Measurements from ENCODE around the gene MYCBPAP. TPM values are rescaled to one million over a fixed set of nuclear protein-coding genes. Genes with fewer than 3 reads are reported as not detected.

The MYCBPAP gene
- polyA plus RNA-seq, 3 donors = not detected

DNA sequence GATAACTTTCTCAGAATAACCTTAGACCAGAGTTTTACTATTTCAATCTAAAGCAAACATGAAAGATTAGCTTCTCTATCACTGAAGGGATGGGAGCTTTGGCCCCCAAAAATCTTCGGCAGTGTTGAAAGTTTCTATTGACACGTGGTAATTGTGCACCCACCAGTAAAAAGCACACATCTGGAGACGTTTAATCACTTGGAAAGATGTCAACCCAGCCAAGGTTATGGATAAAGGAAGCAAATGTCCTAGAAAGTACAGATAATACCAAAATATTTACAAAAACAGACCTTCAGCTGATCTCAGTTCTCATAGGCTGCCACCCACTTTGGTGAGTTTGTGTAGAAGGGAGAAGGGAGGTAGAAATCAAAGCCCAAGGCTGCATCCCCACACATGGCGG is 5.3 kb downstream of the MYCBPAP start:
- H3K9me3 Mint-ChIP-seq = peaks cover 0 to 2% (median 0%) of the 10 kb centered on the region in 7 donors
- Histone ChIP-seq H3K4me3 (replicated peaks in 1 of 3; ENCODE audit: low read depth in 2 of 3, low read length in 3 of 3) (no peak overlapping the region), H3K36me3 (replicated peaks in 1 of 2; ENCODE audit: control insufficient read depth in 1 of 2, insufficient read depth in 2 of 2, low read length in 2 of 2) (no peaks in the 10 kb centered on the region), H3K27me3 (ENCODE audit: control insufficient read depth in 2 of 2, insufficient read depth in 2 of 2, low read length in 2 of 2) (no peaks in the 10 kb centered on the region), H3K4me1 (ENCODE audit: control insufficient read depth in 1 of 2, insufficient read depth in 2 of 2, low read length in 2 of 2) (peaks cover 6 to 7% of the 10 kb centered on the region in 2 donors), H4K20me1 (ENCODE audit: insufficient read depth, low read length) (no peaks in the 10 kb centered on the region), H3K4me2 (replicated peaks; ENCODE audit: extremely low read depth, low read length, poor library complexity, severe bottlenecking) (no peak overlapping the region), H3K9ac (ENCODE audit: insufficient read depth, low read length, poor library complexity, severe bottlenecking) (no peak overlapping the region), H3K9me3 (replicated peaks in 1 of 2; ENCODE audit: control insufficient read depth in 1 of 2, insufficient read depth in 1 of 2, low read length in 2 of 2) (no peaks in the 10 kb centered on the region), H3K27ac (ENCODE audit: low read depth in 1 of 2, low read length in 2 of 2) (no peak overlapping the region), H3K79me2 (ENCODE audit: insufficient read depth, low read length) (no peaks in the 10 kb centered on the region), H2AFZ (ENCODE audit: insufficient read depth, low read depth, low read length, poor library complexity, severe bottlenecking) (no peak overlapping the region)
- intact Hi-C loops (cut with micrococcal nuclease) = no loop called here
- H3K27ac Mint-ChIP-seq = no peak overlapping the region
- no peak overlapping the region for H3K4me3 Mint-ChIP-seq
- no peak for DNase-seq
- peaks cover 1 to 4% (median 2%) of the 10 kb centered on the region in 3 donors for H3K27me3 Mint-ChIP-seq (ENCODE audit: low read depth in 3 of 3)
- H3K4me1 Mint-ChIP-seq = peaks cover 24% of the 10 kb centered on the region
- TF ChIP-seq, protein P1, sequence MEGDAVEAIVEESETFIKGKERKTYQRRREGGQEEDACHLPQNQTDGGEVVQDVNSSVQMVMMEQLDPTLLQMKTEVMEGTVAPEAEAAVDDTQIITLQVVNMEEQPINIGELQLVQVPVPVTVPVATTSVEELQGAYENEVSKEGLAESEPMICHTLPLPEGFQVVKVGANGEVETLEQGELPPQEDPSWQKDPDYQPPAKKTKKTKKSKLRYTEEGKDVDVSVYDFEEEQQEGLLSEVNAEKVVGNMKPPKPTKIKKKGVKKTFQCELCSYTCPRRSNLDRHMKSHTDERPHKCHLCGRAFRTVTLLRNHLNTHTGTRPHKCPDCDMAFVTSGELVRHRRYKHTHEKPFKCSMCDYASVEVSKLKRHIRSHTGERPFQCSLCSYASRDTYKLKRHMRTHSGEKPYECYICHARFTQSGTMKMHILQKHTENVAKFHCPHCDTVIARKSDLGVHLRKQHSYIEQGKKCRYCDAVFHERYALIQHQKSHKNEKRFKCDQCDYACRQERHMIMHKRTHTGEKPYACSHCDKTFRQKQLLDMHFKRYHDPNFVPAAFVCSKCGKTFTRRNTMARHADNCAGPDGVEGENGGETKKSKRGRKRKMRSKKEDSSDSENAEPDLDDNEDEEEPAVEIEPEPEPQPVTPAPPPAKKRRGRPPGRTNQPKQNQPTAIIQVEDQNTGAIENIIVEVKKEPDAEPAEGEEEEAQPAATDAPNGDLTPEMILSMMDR (IDR thresholded peaks at IDR 0.05) = no peak
- no peaks in the 10 kb centered on the region for H3K36me3 Mint-ChIP-seq
- WGBS (ENCODE audit: insufficient coverage) = no CpG with 5 or more reads among the region's 4 CpGs

DNA sequence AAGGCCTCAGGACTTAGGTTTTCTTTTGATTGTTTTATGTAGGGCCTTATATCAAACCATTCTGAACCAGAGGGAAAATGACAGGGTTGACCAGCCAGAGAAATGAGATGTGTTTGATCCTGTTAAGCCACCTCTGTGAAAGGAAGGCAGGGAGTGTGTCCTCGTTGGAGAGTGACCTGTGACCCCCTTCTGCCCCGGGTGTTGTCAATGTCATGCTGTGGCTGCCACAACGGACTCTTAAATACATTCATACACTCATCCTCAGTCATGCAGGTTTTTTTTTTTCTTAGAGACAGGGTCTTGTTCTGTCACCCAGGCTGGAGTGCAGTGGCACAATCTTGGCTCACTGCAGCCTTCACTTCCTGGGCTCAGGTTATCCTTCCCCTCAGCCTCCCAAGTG is 6.1 kb downstream of the MYCBPAP start:
- no peak overlapping the region for H2AFZ ChIP-seq (ENCODE audit: insufficient read depth, low read depth, low read length, poor library complexity, severe bottlenecking)
- H3K36me3 Mint-ChIP-seq = no peaks in the 10 kb centered on the region
- peaks cover 0 to 4% (median 2%) of the 10 kb centered on the region in 3 donors for H3K27me3 Mint-ChIP-seq (ENCODE audit: low read depth in 3 of 3)
- H3K27ac ChIP-seq (ENCODE audit: low read depth in 1 of 2, low read length in 2 of 2) = no peak overlapping the region
- intact Hi-C loops (cut with micrococcal nuclease) = no loop called here
- H3K4me3 ChIP-seq (replicated peaks in 1 of 3; ENCODE audit: low read depth in 2 of 3, low read length in 3 of 3) = no peak overlapping the region
- no peak overlapping the region for H3K4me3 Mint-ChIP-seq
- H3K9me3 Mint-ChIP-seq = no peaks in the 10 kb centered on the region
- no peak for DNase-seq
- no peaks in the 10 kb centered on the region for H3K9me3 ChIP-seq (replicated peaks in 1 of 2; ENCODE audit: control insufficient read depth in 1 of 2, insufficient read depth in 1 of 2, low read length in 2 of 2)
- no peaks in the 10 kb centered on the region for H3K4me1 ChIP-seq (ENCODE audit: control insufficient read depth in 1 of 2, insufficient read depth in 2 of 2, low read length in 2 of 2)
- WGBS (ENCODE audit: insufficient coverage) = 70% methylated on average over 2 of the region's 3 CpGs
- no peaks in the 10 kb centered on the region for H3K79me2 ChIP-seq (ENCODE audit: insufficient read depth, low read length)
- no peak overlapping the region for H3K27ac Mint-ChIP-seq
- peaks cover 16% of the 10 kb centered on the region for H3K4me1 Mint-ChIP-seq
- no peaks in the 10 kb centered on the region for H3K36me3 ChIP-seq (replicated peaks in 1 of 2; ENCODE audit: control insufficient read depth in 1 of 2, insufficient read depth in 2 of 2, low read length in 2 of 2)
- H4K20me1 ChIP-seq (ENCODE audit: insufficient read depth, low read length) = no peaks in the 10 kb centered on the region
- no peaks in the 10 kb centered on the region for H3K27me3 ChIP-seq (ENCODE audit: control insufficient read depth in 2 of 2, insufficient read depth in 2 of 2, low read length in 2 of 2)
- TF ChIP-seq, protein P1 (IDR thresholded peaks at IDR 0.05) = no peak
- no peak overlapping the region for H3K9ac ChIP-seq (ENCODE audit: insufficient read depth, low read length, poor library complexity, severe bottlenecking)
- no peak overlapping the region for H3K4me2 ChIP-seq (replicated peaks; ENCODE audit: extremely low read depth, low read length, poor library complexity, severe bottlenecking)
